Measurements from ENCODE around the gene GEMIN8.

GRCh38 chrX:14015294-14015693, 14.4 kb downstream of the GEMIN8 start:
- TF ChIP-seq GATA3 (IDR thresholded peaks at IDR 0.05; ENCODE audit: low read depth, low read length) (no peak), GATA2 (IDR thresholded peaks at IDR 0.05; ENCODE audit: low read depth, low read length) (no peak)
